IMR-90 (cell line): ENCODE results near the gene PRR33. TPM values are rescaled to one million over a fixed set of nuclear protein-coding genes. Genes with fewer than 3 reads are reported as not detected.

Source experiments
- ATAC-seq: fragments of 200-7000 bp; cut with Tn5 transposase; 2 replicates; pipeline ENCODE4 v1.9.1; 2020; ENCODE audit warnings: low read depth, mild to moderate bottlenecking, moderate library complexity
- BruUV-seq: library from RNA; stranded (reverse); fragments of 400-500 nt; replicated peaks from 2 replicates; lab custom pipeline; 2021; lab: Mats Ljungman, UMichigan
- CTCF ChIA-PET: fragments of 300-600 bp; formaldehyde crosslinking; extraction: SDS; loops from one replicate; lab custom pipeline; 2021; ENCODE audit warnings: antibody characterized with exemption; lab: Yijun Ruan, JAX
- POLR2A ChIA-PET: fragments of 300-600 bp; sonication (Branson Sonifier 250); formaldehyde crosslinking; loops from one replicate; lab custom pipeline; 2022; ENCODE audit warnings: antibody characterized with exemption; ENCODE audit not compliant: unreplicated experiment; lab: Charles Lee
- DNase-seq: peaks from one replicate; pipeline ENCODE4 v3.0.0; 2013
- H2AFZ ChIP-seq: replicated peaks from 2 replicates; pipeline ENCODE3; 2013; ENCODE audit warnings: low read length, mild to moderate bottlenecking; ENCODE audit not compliant: poor library complexity
- H2AK5ac ChIP-seq: 2 replicates; pipeline ENCODE4 v1.6.1; 2013; ENCODE audit warnings: low read depth, low read length, inconsistent platforms
- H2AK9ac ChIP-seq: replicated peaks from 2 replicates; pipeline ENCODE3; 2013; ENCODE audit warnings: mild to moderate bottlenecking, low read depth, low read length, moderate library complexity; ENCODE audit not compliant: poor library complexity
- H2BK120ac ChIP-seq: 2 replicates; pipeline ENCODE4 v1.6.1; 2013; ENCODE audit warnings: low read depth, low read length, inconsistent platforms
- H2BK15ac ChIP-seq: 3 replicates; pipeline ENCODE4 v1.6.1; 2013; ENCODE audit warnings: low read depth, low read length, inconsistent platforms
- H2BK20ac ChIP-seq: 2 replicates; pipeline ENCODE4 v1.6.1; 2013; ENCODE audit warnings: low read depth, mild to moderate bottlenecking, inconsistent platforms, low read length, moderate library complexity
- H2BK5ac ChIP-seq: 2 replicates; pipeline ENCODE4 v1.6.1; 2013; ENCODE audit warnings: mild to moderate bottlenecking, low read depth, low read length, inconsistent platforms; ENCODE audit not compliant: poor library complexity, severe bottlenecking
- H3K14ac ChIP-seq: replicated peaks from 2 replicates; pipeline ENCODE4 v1.6.1; 2013; ENCODE audit warnings: low read depth, low read length, inconsistent platforms
- H3K18ac ChIP-seq: 2 replicates; pipeline ENCODE4 v1.6.1; 2013; ENCODE audit warnings: low read depth, low read length, control low read depth
- H3K23ac ChIP-seq: 2 replicates; pipeline ENCODE4 v1.6.1; 2013; ENCODE audit warnings: low read depth, low read length, inconsistent platforms
- H3K27ac ChIP-seq: 2 replicates; pipeline ENCODE4 v1.5.1; 2013; ENCODE audit warnings: mild to moderate bottlenecking, control low read depth, low read length; ENCODE audit not compliant: insufficient read depth
- H3K27me3 ChIP-seq: 2 replicates; pipeline ENCODE4 v1.6.1; 2013; ENCODE audit warnings: low read length; ENCODE audit not compliant: control insufficient read depth, insufficient read depth
- H3K36me3 ChIP-seq: 2 replicates; pipeline ENCODE4 v1.6.1; 2013; ENCODE audit warnings: low read length, mixed read lengths; ENCODE audit not compliant: control insufficient read depth, insufficient read depth
- H3K4ac ChIP-seq: 2 replicates; pipeline ENCODE4 v1.6.1; 2013; ENCODE audit warnings: low read depth, low read length, inconsistent platforms
- H3K4me1 ChIP-seq: 2 replicates; pipeline ENCODE4 v1.6.1; 2013; ENCODE audit warnings: low read length, mixed read lengths; ENCODE audit not compliant: control insufficient read depth, insufficient read depth
- H3K4me2 ChIP-seq: 2 replicates; pipeline ENCODE4 v1.6.1; 2013; ENCODE audit warnings: low read depth, mild to moderate bottlenecking, control low read depth, low read length, moderate library complexity
- H3K4me3 ChIP-seq: 2 replicates; pipeline ENCODE4 v1.5.1; 2013; ENCODE audit warnings: low read depth, mild to moderate bottlenecking, control low read depth, low read length, moderate library complexity; ENCODE audit not compliant: insufficient read depth
- H3K56ac ChIP-seq: 2 replicates; pipeline ENCODE4 v1.6.1; 2013; ENCODE audit warnings: low read length, inconsistent platforms; ENCODE audit not compliant: insufficient read depth; ENCODE audit errors: extremely low read depth
- H3K79me1 ChIP-seq, 2 experiments: 2 replicates each; pipeline ENCODE4 v1.6.1; 2013; ENCODE audit warnings: low read length in 2 of 2, inconsistent platforms in 1 of 2, low read depth in 1 of 2
- H3K9ac ChIP-seq: 2 replicates; pipeline ENCODE4 v1.6.1; 2013; ENCODE audit warnings: low read depth, low read length, control low read depth
- H3K9me1 ChIP-seq: 2 replicates; pipeline ENCODE4 v1.6.1; 2013; ENCODE audit warnings: low read length, inconsistent platforms; ENCODE audit not compliant: insufficient read depth
- H3K9me3 ChIP-seq: 2 replicates; pipeline ENCODE4 v1.6.1; 2013; ENCODE audit warnings: low read length; ENCODE audit not compliant: control insufficient read depth, insufficient read depth
- H4K20me1 ChIP-seq: 2 replicates; pipeline ENCODE4 v1.6.1; 2013; ENCODE audit warnings: low read length, inconsistent platforms; ENCODE audit not compliant: insufficient read depth
- H4K5ac ChIP-seq: 2 replicates; pipeline ENCODE4 v1.6.1; 2013; ENCODE audit warnings: mild to moderate bottlenecking, low read depth, low read length, control low read depth
- H4K8ac ChIP-seq, 2 experiments: 2 replicates each; pipeline ENCODE4 v1.6.1; 2013; ENCODE audit warnings: low read depth in 2 of 2, low read length in 2 of 2, control low read depth in 1 of 2, inconsistent platforms in 1 of 2
- H4K91ac ChIP-seq: 2 replicates; pipeline ENCODE4 v1.6.1; 2013; ENCODE audit warnings: low read depth, low read length, inconsistent platforms; ENCODE audit not compliant: insufficient read depth
- FOS ChIP-seq: fragments of 150-350 bp; IDR thresholded peaks from 2 replicates; pipeline ENCODE4 v1.6.1; 2016; ENCODE audit warnings: low read depth, low read length
- WGBS, 2 experiments: methylation state at CpG; one replicate each; pipeline versions ENCODE4 v1.1.5 to v1.1.7; 2013; ENCODE audit warnings: missing lambda C conversion rate in 2 of 2; ENCODE audit not compliant: insufficient read length in 1 of 2; ENCODE audit errors: extremely low coverage in 2 of 2; 5-methylcytosine and 5-hydroxymethylcytosine counted together
- dilution Hi-C: fragments of 300-500 bp; cut with HindIII; formaldehyde crosslinking; loops from one replicate; pipeline ENCODE4 v1.14.3; 2018; ENCODE audit warnings: low sequenced_read_pairs; ENCODE audit not compliant: unreplicated experiment
- in situ Hi-C: fragments of 300-500 bp; cut with MboI; formaldehyde crosslinking; loops from 3 replicates; pipeline ENCODE4 v1.14.3; 2019; ENCODE audit warnings: low sequenced_read_pairs, inconsistent platforms, mixed read lengths
- intact Hi-C: fragments of 100-400 bp; cut with micrococcal nuclease; formaldehyde crosslinking; loops from 2 replicates; pipeline ENCODE4 v1.10.0; 2022
- polyA plus RNA-seq, 3 experiments: library from polyadenylated mRNA; depleted of rRNA; stranded (reverse); fragments of >200 nt; gene quantifications; 2 replicates each; pipeline ENCODE4 v1.2.3, GENCODE V29; 2012; ENCODE audit warnings: low replicate concordance in 1 of 3
- total RNA-seq: library from RNA; depleted of rRNA; stranded (reverse); fragments of >200 nt; gene quantifications from 2 replicates; pipeline ENCODE4 v1.2.3, GENCODE V29; 2012

PRR33 gene
- total and polyA plus RNA-seq, 2 of the 4 experiments (the other 2 are of a cell fraction) = not detected

DNA sequence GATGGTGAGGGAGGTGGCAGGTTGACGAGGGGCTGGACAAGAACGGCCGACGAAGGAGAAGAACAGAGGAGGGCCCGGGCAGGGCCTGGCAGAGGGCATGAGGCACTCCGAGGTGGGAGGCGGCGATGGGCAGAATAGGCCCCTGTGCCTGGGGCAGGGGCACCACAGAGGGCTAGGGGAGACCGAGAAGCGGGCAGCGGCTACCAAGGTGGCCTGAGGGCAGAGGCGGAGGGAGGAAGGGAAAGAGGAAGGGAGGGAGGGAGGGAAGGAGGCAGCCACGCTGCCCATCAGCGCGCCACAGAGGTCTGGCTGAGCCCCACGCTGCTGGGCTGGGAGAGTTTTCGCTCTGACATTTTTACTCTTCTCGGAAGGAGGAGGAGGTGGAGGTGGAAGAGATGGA is 27.5 kb downstream of the PRR33 start:
- Histone ChIP-seq H2AFZ (peak overlapping the region; percentile 83), H3K27me3 (peaks cover 9% of the 10 kb centered on the region; the same call in 1 of the 2 replicates), H3K4me3 (no peak overlapping the region), H3K4me2 (no peak overlapping the region; the same call in 1 of the 2 replicates), H2BK5ac (no peak overlapping the region), H2BK120ac (peak overlapping the region; percentile 90), H3K36me3 (no peaks in the 10 kb centered on the region), H3K79me1 (no peaks in the 10 kb centered on the region), H2BK20ac (peak overlapping the region; percentile 83), H2BK15ac (no peak overlapping the region; the same call in 1 of the 3 replicates), H3K9me1 (peaks cover 4% of the 10 kb centered on the region), H3K18ac (peak overlapping the region; percentile 33; the same call in 1 of the 2 replicates), H2AK9ac (peak overlapping the region; percentile 98), H3K27ac (peak overlapping the region; percentile 25; the same call in 1 of the 2 replicates), H4K8ac (peak overlapping the region; percentile 40 to 71; a peak in 3 of 4 replicates), H3K4me1 (peaks cover 14% of the 10 kb centered on the region), H3K14ac (peak overlapping the region; percentile 62; the same call in 1 of the 2 replicates), H3K9me3 (no peaks in the 10 kb centered on the region), H3K9ac (no peak overlapping the region; the same call in 1 of the 2 replicates), H3K56ac (no peak overlapping the region; the same call in 1 of the 2 replicates), H4K5ac (peak overlapping the region; percentile 69; the same call in 1 of the 2 replicates), H4K91ac (peak overlapping the region; percentile 89), H4K20me1 (no peaks in the 10 kb centered on the region), H3K4ac (peak overlapping the region; percentile 78), H2AK5ac (peak overlapping the region; percentile 82), H3K23ac (no peak overlapping the region)
- in situ Hi-C loops (no loop called here), intact Hi-C loops (no loop called here), dilution Hi-C loops (no loop called here)
- CTCF ChIA-PET = no interaction called here
- ATAC-seq = peak; percentile 3; the same call in 1 of the 2 replicates
- WGBS, 2 experiments = 53% methylated on average over 4 of the region's 18 CpGs; no CpG with 5 or more reads in 1 of the 2 experiments
- no peak for TF ChIP-seq FOS
- POLR2A ChIA-PET = no interaction called here
- no peak for DNase-seq
- no TSS peak for BruUV-seq
